ENCODE data around the gene SNRNP27. TPM values are rescaled to one million over a fixed set of nuclear protein-coding genes. Genes with fewer than 3 reads are reported as not detected.

The SNRNP27 gene
- total and polyA plus RNA-seq, 9 of the 15 experiments (the other 6 are each of a cell fraction or from before 2014, with no cell fraction given): 29.2 to 102 (median 65.7) TPM

GRCh38 chr2:69914164-69914949 lies 20.6 kb downstream of the SNRNP27 start (continued):
- TF ChIP-seq CREB5 (CRISPR knock-in tag; IDR thresholded peaks at IDR 0.05): no peak
- TF ChIP-seq ZNF583 (CRISPR knock-in tag; IDR thresholded peaks at IDR 0.05): peak; percentile 42; the same call in 1 of the 2 replicates
- TF ChIP-seq YY1 (IDR thresholded peaks at IDR 0.05; ENCODE audit: borderline replicate concordance in 1 of 3, control insufficient read depth in 1 of 3, extremely low read depth in 1 of 3, insufficient read depth in 3 of 3, insufficient read length in 1 of 3, insufficient replicate concordance in 2 of 3, low read depth in 1 of 3, low read length in 2 of 3): peak in 2 of 3 experiments; percentile 9 to 58
- TF ChIP-seq NCOA6 (IDR thresholded peaks at IDR 0.05): no peak
- TF ChIP-seq CREB3L1 (IDR thresholded peaks at IDR 0.05; ENCODE audit: borderline replicate concordance, low read depth): peak; percentile 97
- peak; percentile 84 for TF ChIP-seq AFF4 (CRISPR knock-in tag; IDR thresholded peaks at IDR 0.05)
- TF ChIP-seq ILK (tag; IDR thresholded peaks at IDR 0.05; ENCODE audit: borderline replicate concordance, low read depth): no peak
- peak; percentile 57 to 85 for TF ChIP-seq E2F6 (IDR thresholded peaks at IDR 0.05; ENCODE audit: borderline replicate concordance in 1 of 2, extremely low read depth in 1 of 2, insufficient read depth in 1 of 2, insufficient read length in 1 of 2, low read depth in 1 of 2, low read length in 1 of 2, poor library complexity in 1 of 2, severe bottlenecking in 1 of 2)
- no peak for TF ChIP-seq BCLAF1 (IDR thresholded peaks at IDR 0.05; ENCODE audit: borderline replicate concordance in 1 of 2, control insufficient read depth in 1 of 2, low read depth in 2 of 2, low read length in 1 of 2)
- TF ChIP-seq TEAD2 (tag; IDR thresholded peaks at IDR 0.05): no peak
